Left ventricle myocardium inferior (tissue), 1 donor: ENCODE data around the gene ST14. TPM values are rescaled to one million over a fixed set of nuclear protein-coding genes. Genes with fewer than 3 reads are reported as not detected.

Experiments
- DNase-seq: peaks from one replicate; pipeline ENCODE4 v3.0.0-alpha.2; 2020
- H3K27ac ChIP-seq: fragments of 200-600 bp; replicated peaks from 2 replicates; pipeline ENCODE4 v1.8.0; 2021
- H3K27me3 ChIP-seq: fragments of 200-600 bp; 2 replicates; pipeline ENCODE4 v1.8.0; 2021; ENCODE audit warnings: low read depth
- H3K36me3 ChIP-seq: fragments of 200-600 bp; 2 replicates; pipeline ENCODE4 v1.8.0; 2021
- H3K4me1 ChIP-seq: fragments of 200-600 bp; 2 replicates; pipeline ENCODE4 v1.8.0; 2021
- H3K4me3 ChIP-seq: fragments of 200-600 bp; 2 replicates; pipeline ENCODE4 v1.8.0; 2021; ENCODE audit warnings: mild to moderate bottlenecking, moderate library complexity
- H3K9me3 ChIP-seq: fragments of 200-600 bp; replicated peaks from 2 replicates; pipeline ENCODE4 v1.8.0; 2021
- intact Hi-C: fragments of 100-400 bp; cut with micrococcal nuclease; formaldehyde crosslinking; loops from one replicate; pipeline ENCODE4 v1.11.0; 2022
- total RNA-seq: library from RNA; stranded (reverse); fragmentation: NEBNext Ultra II Directional; extraction: Animal tissue kit (Norgen Biotek cat#: 25700); gene quantifications from one replicate; pipeline ENCODE4 v1.2.1, GENCODE V29; 2021
- TF ChIP-seq, protein P1 (sequence below): fragments of 200-600 bp; IDR thresholded peaks from 2 replicates; pipeline ENCODE4 v1.8.0; 2021; ENCODE audit warnings: antibody characterized with exemption, mild to moderate bottlenecking, borderline replicate concordance
- donor health status: DM: no; HTN: yes; CAD: no; lungs with severe emphysema.

The ST14 gene
- total RNA-seq, 1 donor from 2014 or later: 1.0 TPM

- Histone ChIP-seq H3K36me3 (no peaks in the 10 kb centered on the region), H3K4me1 (no peaks in the 10 kb centered on the region), H3K27me3 (no peaks in the 10 kb centered on the region), H3K27ac (no peak overlapping the region), H3K9me3 (no peaks in the 10 kb centered on the region), H3K4me3 (no peak overlapping the region)
- intact Hi-C loops: no loop called here
- TF ChIP-seq, protein P1, sequence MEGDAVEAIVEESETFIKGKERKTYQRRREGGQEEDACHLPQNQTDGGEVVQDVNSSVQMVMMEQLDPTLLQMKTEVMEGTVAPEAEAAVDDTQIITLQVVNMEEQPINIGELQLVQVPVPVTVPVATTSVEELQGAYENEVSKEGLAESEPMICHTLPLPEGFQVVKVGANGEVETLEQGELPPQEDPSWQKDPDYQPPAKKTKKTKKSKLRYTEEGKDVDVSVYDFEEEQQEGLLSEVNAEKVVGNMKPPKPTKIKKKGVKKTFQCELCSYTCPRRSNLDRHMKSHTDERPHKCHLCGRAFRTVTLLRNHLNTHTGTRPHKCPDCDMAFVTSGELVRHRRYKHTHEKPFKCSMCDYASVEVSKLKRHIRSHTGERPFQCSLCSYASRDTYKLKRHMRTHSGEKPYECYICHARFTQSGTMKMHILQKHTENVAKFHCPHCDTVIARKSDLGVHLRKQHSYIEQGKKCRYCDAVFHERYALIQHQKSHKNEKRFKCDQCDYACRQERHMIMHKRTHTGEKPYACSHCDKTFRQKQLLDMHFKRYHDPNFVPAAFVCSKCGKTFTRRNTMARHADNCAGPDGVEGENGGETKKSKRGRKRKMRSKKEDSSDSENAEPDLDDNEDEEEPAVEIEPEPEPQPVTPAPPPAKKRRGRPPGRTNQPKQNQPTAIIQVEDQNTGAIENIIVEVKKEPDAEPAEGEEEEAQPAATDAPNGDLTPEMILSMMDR: no peak
- DNase-seq: no peak
Measured at GRCh38 chr11:130198964-130199363, 39.4 kb downstream of the ST14 start.

- TF ChIP-seq, protein P1: no peak
- H3K36me3 ChIP-seq: no peaks in the 10 kb centered on the region
- intact Hi-C loops: no loop called here
- H3K27ac ChIP-seq: no peak overlapping the region
- DNase-seq: no peak
- H3K9me3 ChIP-seq: no peaks in the 10 kb centered on the region
- no peak overlapping the region for H3K4me3 ChIP-seq
- H3K27me3 ChIP-seq: no peaks in the 10 kb centered on the region
- H3K4me1 ChIP-seq: no peaks in the 10 kb centered on the region
Measured at GRCh38 chr11:130199792-130200191, 40.2 kb downstream of the ST14 start.

GRCh38 chr11:130201026-130201425, 41.4 kb downstream of the ST14 start:
- no peaks in the 10 kb centered on the region for H3K27me3 ChIP-seq
- H3K4me1 ChIP-seq: no peaks in the 10 kb centered on the region
- H3K27ac ChIP-seq: no peak overlapping the region
- H3K4me3 ChIP-seq: no peak overlapping the region
- no peaks in the 10 kb centered on the region for H3K36me3 ChIP-seq
- DNase-seq: no peak
- H3K9me3 ChIP-seq: no peaks in the 10 kb centered on the region
- intact Hi-C loops: no loop called here
- TF ChIP-seq, protein P1: no peak

- Histone ChIP-seq H3K27ac (no peak overlapping the region), H3K27me3 (no peaks in the 10 kb centered on the region), H3K36me3 (no peaks in the 10 kb centered on the region), H3K4me1 (no peaks in the 10 kb centered on the region), H3K4me3 (no peak overlapping the region), H3K9me3 (no peaks in the 10 kb centered on the region)
- TF ChIP-seq, protein P1: no peak
- intact Hi-C loops: no loop called here
- no peak for DNase-seq
Measured at GRCh38 chr11:130202009-130202817, 42.6 kb downstream of the ST14 start.

DNA sequence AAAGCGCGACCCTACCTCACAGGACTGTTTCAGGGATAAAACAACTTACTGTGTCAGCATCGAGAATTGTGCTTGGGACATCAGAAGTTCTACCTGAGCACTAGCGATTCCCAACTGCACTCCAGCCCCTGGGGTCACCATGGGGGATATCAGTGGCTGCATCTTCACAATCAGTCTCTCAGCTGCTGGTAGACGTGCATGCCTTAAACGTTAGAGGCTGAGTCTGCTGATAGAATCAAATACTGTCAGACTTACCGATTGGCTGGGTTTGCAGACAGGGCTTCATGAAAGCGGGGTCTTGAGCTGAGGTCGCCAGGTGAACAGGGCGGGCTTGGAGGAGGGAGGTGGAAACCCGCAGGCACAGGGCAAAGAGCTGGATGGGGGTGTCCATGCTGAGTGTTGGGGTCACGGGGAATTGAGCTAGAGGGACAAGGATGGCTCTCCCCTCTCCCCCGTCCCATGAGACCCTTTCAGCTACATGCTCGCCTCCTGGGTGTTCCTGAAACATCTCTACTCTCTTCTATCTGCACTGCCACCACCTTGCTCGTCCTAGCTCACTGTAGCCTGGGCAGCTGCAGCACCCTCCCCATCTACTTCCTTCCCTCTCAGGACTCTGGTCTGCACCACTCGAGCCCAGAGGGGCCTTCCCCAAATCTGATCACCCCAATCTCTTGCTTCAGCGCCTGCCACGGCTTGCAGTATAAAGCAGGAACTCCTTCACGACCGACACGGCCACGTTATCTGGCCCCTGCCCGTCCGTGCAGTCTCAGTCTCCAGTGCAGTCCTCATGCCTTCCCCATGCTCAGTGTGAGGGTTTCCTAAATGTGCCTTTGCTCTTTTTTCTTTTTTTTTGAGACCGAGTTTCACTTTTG, 43.5 kb downstream of the ST14 start:
- TF ChIP-seq, protein P1: no peak
- no peak overlapping the region for H3K4me3 ChIP-seq
- H3K36me3 ChIP-seq: no peaks in the 10 kb centered on the region
- DNase-seq: no peak
- H3K4me1 ChIP-seq: no peaks in the 10 kb centered on the region
- no peak overlapping the region for H3K27ac ChIP-seq
- intact Hi-C loops: no loop called here
- no peaks in the 10 kb centered on the region for H3K9me3 ChIP-seq
- no peaks in the 10 kb centered on the region for H3K27me3 ChIP-seq
